NCI-H748 treated with DMSO at 0.1 percent for 48 hours (cell line): ENCODE measurements around the gene SPSB2.

ENCODE experiments used
- DNase-seq: peaks from one replicate; lab custom pipeline; 2025; lab: John Stamatoyannopoulos, UW

Gene SPSB2

DNA sequence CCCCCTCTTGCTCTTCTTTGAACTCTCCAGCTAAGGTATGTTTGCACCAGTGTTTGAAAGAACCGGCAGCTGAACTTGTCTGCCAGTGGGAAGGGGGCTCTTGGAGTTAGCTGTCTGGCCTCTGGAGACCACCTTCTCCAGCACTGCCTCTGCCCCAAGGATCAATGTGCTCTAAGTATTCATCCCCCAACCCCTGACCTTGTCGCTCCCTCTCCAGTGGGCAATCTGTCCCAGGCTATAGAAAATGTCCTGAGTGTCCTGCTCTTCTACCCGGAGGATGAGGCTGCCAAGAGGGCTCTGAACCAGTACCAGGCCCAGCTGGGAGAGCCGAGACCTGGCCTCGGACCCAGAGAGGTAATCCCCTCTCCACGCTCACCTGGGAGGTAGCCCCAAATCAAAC lies 42.1 kb downstream of the SPSB2 start:
- DNase-seq: no peak

DNA sequence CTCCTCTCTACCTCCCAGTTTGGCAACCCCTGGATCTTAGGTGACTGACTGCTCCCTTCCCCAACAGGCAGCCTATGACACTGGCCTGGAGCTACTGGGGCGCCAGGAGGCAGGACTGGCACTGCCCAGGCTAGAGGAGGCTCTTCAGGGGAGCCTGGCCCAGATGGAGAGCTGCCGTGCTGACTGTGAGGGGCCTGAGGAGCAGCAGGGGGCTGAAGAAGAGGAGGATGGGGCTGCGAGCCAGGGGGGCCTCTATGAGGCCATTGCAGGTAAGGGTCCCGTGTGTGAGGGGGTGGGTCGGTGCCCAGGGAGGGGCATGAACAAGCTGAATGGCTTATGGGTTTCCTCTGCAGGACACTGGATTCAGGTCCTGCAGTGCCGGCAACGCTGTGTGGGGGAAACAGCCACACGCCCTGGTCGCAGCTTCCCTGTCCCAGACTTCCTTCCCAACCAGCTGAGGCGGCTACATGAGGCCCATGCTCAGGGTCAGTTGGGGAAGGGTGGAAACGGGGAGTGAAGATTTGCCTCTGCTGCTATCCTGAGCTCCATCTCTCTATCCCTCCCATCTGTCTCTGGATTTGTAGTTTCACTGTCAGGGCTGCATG lies 42.7 kb downstream of the SPSB2 start:
- no peak for DNase-seq

DNA sequence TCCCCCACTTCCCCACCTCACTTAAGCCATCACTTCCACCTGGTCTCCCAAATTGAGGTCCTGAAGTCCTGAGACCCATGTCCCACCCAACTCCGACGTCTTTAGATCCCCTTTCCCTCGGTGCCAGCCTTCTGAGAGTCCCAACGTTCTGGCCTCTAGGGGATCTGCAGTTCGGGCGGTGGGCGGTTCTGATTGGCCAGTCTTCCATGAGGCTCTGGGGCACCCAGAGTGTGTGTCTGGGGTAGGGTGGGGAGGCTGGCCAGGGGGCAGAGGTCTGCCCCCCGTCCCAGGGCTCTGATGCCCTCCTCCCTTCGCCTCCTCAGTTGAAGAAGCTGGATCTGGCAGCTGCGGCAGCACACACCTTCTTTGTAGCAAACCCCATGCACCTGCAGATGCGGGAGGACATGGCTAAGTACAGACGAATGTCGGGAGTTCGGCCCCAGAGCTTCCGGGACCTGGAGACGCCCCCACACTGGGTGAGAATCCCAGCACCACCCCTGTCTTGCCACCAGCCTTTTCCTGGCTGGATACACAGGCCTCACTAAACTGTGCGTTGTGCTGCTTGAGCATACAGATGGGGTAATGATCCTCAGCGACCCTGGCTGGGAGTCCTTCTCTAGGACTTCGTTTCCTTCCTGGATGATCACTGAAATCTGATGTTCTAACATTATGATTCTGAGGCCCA lies 43.4 kb downstream of the SPSB2 start:
- DNase-seq: no peak

DNA sequence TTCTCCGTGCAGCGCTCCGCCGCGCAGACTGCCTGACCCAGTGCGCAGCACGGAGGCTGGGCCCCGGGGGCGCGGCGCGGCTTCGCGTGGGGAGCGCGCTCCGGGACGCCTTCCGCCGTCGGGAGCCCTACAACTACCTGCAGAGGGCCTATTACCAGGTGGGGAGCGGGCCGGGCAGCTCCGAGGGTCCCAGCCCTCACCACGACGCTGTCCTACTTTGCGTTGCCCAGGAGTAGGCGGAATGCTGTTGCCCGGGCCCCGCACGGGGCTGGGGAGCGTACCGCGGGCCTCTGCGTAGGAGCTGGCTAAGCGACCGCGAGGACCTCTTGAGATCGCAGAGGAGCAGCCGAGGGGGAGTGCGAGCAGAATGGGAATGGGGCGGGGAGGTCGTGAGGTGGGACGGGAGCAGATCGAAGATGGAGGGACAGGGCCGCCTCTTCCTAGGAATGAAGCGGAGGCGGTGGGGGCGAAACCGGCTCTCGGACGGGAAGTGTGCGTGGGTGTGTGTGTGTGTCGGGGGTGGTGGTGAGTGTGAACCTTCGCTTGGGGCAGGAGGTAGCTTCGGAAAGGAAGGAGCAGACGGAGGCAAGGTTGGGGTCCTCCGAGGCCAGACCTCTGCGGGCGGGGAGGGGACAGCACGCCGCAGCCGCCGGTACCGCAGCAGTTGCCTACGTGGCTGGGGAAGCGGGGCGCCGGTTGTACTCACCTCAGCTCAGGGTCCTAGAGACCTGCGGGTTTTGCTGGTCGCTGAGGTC lies 44.1 kb downstream of the SPSB2 start:
- no peak for DNase-seq

DNA sequence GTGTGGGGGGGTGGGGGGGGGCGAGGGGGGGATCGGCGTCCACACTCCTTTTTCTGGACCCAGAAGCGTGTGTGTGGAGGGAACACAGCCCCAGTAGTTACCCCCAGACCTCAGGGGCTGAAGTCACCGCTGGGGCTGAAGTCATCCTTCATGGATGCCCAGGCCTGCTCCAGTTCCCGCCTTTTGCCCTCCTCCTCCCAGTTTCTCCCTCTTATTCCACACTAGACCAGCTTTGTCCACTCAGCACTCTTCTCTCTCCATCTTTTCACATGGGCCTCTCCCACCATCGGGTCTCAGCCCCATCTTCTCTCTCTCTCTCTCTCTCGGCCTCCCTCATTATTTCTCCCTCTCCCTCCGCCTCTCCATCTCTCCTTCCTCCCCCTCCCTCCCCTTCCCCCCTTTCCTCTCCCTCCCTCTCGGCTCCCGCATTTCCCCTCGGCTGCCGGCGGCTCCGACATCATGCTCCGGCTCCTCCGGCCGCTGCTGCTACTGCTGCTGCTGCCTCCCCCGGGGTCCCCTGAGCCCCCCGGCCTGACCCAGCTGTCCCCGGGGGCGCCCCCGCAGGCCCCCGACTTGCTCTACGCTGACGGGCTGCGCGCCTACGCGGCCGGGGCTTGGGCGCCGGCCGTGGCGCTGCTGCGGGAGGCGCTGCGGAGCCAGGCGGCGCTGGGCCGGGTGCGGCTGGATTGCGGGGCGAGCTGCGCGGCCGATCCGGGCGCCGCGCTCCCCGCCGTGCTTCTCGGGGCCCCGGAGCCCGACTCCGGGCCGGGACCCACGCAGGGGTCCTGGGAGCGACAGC lies 44.9 kb downstream of the SPSB2 start, which contains the start of gene P3H3:
Gene P3H3, plus strand, starts transcription at position 426 of the 799 bp plus-strand sequence. Its CDS starts 34 bp downstream, at position 460.
- peak; percentile 21 for DNase-seq

DNA sequence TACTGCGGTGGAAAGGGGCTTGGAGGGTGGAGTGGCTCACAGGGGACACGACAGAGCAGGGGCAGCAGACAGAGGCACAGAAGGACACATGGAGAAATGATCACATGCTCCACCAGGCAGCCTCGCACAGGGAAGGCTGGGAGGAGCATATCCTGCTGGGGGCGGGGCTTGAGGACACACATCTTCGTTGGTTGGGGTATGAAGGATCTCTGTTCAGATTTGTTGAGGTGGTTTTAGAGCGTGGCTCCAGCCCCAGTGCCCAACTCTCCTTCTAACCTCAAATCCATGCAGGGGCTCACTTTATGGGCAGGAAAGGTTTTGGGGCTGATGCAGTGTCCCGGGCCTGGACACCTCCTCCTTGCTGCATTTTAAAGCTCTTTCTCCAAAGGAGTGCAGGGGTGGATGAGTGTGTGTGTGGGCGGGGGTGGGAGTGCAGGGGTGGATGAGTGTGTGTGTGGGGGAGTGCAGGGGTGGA lies 45.6 kb downstream of the SPSB2 start:
- DNase-seq: peak; percentile 54

DNA sequence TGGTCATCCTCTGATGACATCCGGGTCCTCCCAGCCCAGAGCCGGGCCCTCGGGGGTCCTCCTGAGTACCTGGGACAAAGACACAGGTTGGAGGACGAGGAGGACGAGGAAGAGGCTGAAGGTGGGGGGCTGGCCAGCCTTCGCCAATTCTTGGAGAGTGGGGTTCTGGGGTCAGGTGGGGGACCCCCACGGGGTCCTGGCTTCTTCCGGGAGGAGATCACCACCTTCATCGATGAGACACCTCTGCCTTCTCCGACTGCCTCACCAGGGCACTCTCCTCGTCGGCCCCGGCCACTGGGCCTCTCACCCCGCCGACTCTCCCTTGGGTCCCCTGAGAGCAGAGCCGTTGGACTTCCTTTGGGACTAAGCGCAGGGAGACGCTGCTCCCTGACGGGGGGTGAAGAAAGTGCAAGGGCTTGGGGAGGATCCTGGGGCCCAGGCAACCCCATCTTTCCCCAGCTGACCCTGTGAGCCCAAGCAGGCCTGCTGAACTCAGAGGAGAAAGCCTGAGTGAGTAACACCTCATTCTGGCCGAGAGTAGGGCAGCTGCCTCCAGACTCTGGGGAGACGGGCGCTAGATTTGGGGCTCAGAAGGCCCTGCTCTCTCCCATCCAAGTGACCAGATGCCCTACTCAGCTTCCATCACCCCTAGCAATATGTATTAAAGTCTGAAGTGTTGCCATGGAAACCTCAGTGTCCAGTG lies 46.2 kb downstream of the SPSB2 start:
- no peak for DNase-seq

DNA sequence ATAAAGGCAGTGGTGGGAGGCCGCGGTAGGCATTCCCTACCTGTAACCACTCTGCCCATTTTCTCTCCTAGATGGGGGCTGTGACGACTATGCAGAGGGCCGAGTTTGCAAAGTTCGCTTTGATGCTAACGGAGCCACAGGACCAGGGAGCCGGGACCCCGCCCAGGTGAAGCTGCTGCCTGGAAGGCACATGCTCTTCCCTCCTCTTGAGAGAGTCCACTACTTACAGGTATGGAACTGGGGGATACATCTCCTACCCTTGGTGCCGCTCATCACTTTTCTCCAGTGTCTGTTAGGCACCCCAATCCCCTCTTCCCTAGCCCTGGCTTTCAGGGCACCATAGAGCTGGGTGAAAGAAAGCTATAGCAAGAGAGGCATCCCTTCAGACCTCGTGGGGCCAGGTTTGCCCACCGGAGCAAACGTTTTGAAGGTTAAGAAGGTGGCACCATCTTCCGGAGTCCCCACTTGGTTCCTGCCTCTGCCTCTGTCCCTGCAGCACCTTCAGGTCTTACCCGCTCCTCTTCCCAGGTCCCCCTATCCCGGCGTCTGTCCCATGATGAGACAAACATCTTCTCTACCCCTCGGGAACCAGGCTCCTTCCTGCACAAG lies 46.9 kb downstream of the SPSB2 start:
- no peak for DNase-seq

DNA sequence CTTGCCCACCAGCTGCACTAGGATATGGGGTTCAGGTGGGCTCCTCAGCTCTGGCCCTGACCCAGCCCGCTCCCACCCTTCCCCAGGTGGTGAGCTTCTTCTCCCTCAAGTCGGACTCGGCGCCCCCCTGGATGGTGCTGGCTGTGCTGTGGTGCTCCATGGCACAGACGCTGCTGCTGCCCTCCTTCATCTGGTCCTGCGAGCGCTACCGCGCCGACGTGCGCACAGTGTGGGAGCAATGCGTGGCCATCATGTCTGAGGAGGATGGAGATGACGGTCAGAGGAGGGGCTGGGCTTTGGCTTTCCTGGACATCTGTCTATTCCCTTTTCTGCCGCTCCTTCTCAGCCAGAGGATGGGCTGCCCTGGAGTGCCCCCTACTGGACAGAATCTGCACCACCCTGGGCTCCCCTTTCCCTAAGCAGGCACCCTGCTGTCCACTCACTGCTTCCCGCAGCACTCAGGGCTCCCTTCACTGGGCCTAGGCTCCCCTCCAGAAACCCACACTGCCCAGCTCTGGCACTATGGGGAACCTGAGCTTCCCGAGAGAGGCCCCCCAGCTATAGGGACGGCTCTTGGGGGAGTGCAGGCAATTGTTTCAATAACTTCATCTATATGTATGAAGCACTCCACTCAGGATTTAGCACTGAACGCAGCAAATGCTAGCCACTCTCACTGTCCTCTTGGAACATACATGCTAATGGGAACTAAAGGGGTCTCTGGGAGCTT lies 47.5 kb downstream of the SPSB2 start:
- DNase-seq: peak; percentile 76

DNA sequence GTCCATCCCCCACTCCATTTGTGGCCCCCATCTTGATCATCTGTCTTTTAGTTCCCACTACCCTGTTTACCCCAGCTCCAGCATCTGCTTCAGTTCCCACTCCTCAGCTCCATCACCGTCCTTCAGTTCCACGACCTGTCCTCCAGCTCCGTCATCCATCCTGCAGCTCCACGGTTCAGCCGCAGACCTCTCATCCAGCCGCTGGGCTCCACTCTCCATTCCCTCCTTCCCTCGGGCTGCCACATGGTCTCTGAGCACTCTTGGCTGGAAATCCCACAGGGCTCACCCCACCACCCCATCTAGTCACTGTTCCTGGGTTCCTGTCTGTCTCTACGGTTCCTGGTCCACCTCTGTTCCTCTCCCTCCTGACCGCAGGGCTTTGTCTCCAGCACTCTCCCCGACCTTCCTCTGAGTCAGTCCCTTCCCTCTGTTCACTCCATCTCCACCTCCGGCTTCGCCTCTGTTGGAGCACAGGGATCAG lies 48.2 kb downstream of the SPSB2 start:
- DNase-seq: no peak

DNA sequence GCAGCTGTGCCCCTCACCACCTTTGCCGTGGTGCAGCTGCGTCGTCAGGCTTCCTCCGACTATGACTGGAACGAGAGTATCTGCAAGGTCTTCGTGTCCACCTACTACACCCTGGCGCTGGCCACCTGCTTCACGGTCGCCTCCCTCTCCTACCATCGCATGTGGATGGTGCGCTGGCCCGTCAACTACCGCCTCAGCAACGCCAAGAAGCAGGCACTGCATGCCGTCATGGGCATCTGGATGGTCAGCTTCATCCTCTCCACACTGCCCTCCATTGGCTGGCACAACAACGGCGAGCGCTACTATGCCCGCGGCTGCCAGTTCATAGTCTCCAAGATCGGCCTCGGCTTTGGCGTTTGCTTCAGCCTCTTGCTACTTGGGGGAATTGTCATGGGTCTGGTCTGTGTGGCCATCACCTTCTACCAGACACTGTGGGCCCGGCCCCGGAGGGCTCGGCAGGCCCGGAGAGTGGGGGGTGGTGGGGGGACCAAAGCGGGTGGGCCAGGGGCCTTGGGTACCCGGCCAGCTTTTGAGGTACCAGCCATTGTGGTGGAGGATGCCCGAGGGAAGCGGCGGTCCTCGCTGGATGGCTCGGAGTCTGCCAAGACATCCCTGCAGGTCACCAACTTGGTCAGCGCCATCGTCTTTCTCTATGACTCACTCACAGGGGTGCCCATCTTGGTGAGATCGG lies 48.9 kb downstream of the SPSB2 start:
- no peak for DNase-seq

DNA sequence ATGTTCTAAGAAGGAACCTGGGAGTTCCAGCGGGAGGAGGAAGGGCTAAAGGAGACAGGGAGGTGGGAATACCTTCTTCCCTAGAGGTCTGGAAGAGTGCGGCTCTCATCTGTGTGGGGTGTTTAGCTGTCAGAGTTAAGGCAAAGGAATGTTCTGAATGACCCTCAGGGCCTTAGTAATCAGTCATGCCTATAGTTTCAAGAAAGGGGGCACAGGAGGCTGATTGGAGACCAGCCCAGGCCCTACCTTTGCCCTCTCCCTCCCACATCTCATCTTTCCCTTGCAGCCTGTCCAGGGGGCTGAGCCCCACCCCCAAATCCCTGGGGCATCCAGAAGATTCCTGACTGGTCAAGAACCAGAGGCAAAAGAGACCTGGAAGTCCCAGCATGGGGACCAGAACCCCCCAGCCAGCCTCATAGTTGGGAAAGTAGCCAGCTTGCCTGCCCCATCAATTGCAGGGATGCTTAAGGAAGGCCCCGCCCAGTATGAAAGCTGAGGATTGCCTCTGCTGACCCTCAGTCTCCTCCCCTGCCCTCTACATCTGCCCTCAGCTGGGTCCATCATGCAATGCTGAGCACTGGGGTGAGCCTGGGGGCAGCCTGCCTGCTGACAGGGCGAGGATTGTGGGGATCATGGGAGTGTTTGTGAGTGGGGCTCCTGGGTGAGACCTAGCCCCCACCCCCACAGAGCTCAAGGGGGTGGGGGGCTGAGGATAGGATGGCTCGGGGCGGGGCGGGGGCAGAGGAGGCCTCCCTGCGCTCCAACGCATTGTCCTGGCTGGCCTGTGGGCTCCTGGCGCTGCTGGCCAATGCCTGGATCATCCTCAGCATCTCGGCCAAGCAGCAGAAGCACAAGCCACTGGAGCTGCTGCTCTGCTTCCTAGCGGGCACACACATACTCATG lies 49.7 kb downstream of the SPSB2 start:
- no peak for DNase-seq

DNA sequence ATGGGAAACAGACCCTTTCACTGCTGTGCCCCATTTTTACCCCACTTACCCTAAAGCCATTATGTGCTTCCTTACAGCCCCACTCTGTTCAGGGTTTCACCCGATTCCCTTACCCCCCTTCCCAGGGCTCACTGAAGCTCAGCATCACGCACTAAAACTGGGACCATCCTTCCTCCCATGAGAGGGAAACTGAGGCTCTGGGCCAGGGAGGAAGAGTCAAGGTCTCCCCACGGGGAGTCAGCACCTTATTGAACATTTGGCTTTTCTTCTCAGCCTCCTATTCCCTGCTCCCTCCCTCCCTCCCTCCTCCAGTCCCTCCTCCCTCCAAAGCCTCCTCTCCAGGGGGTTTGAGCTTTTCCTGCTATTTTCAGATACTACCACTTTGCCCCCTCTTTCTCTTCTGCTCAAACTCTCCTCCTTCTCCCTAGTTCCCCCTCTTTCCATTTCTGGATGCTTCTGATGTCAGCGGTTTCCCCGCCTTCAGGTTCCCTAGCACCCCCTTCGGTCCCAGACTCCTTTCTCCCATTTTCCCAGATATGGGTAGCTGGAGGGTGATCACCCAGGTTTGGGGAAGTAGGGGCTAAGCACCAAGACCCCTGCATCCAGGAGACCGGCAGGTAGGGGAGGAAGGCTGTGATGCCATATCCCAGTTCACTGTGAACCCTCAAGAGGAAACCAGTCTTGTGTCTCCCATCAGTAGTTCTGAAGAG lies 50.5 kb downstream of the SPSB2 start:
- DNase-seq: no peak

DNA sequence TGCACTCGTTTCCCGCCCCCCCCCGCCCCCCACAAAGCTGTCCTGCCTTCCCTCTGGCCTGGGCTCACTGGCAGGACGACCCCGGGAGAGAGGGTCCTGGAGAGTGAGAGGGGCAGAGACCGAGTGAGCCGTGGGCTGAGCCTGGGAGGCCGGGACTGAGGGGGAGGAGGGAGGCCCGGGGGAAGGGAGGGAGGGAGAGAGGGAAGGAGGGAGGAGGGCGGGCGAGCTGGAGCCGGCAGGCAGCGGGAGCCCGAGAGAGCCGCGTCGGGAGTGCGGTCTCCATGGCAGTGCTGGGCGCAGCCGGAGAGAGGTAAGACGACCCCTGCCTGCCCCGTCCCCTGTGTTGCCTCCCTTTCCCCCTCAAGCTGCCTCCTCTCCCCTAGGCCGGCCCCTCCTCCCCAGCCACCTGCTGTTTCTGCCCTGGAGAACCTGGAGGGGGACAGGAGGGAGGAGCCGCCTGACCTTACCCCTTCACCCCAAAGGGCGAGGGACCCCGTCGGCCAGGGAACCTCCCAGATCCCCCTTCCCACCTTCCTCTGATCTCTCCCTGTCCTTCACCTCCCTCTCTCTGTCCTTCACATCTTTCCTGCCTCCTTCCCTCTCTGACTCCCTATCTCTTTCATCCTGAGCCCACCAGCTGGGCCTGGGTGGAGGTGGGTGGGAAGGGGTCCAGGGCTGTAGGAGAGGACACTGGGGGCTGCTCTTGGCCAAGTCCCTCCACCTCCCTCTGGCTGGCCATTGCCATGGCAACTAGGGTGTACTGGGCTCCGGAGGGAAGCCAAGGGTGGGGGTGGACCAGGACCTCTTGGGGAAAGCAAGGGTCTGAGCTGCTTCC lies 51.3 kb downstream of the SPSB2 start, which contains the start of gene GPR162:
Gene GPR162, plus strand, starts transcription at position 231 of the 835 bp plus-strand sequence. CDS start 2,078 bp downstream, outside the sequence.
- DNase-seq: peak; percentile 31
